Endothelial cell of umbilical vein (primary cell): Measurements from ENCODE around the gene LYPD4. TPM values are rescaled to one million over a fixed set of nuclear protein-coding genes. Genes with fewer than 3 reads are reported as not detected.
"Not testable (repeated sequence)": the region's sequence is repeated elsewhere in the genome, so short reads cannot be mapped to it uniquely, and the experiment has no call there.

Experiments used
- BruUV-seq: library from RNA; stranded (reverse); fragments of 400-500 nt; replicated peaks from 2 replicates; lab custom pipeline; 2021; lab: Mats Ljungman, UMichigan
- CTCF ChIA-PET: fragments of 300-600, 350-600 bp; sonication (Branson Sonifier 250); formaldehyde crosslinking; loops from one replicate; lab custom pipeline; 2021; ENCODE audit warnings: antibody characterized with exemption, inconsistent platforms; lab: Charles Lee
- POLR2A ChIA-PET: fragments of 300-600, 350-600 bp; sonication (Branson Sonifier 250); formaldehyde crosslinking; loops from one replicate; lab custom pipeline; 2021; ENCODE audit warnings: antibody characterized with exemption, inconsistent platforms; lab: Charles Lee
- DNase-seq: peaks from one replicate; pipeline ENCODE4 v3.0.0-alpha.2; 2011; ENCODE audit warnings: low read depth, low spot score
- FAIRE-seq: peaks from 2 replicates; lab custom pipeline; 2011; peaks lifted over from hg19 to GRCh38; lab: Jason Lieb, UNC
- H2AFZ ChIP-seq: 2 replicates; pipeline ENCODE4 v1.6.0; 2012; ENCODE audit warnings: low read depth, low read length, control low read depth, inconsistent platforms
- H3K27ac ChIP-seq: 2 replicates; pipeline ENCODE4 v1.5.1; 2011; ENCODE audit warnings: low read depth, mild to moderate bottlenecking, control low read depth, low read length, moderate library complexity; ENCODE audit not compliant: insufficient read depth
- H3K27me3 ChIP-seq, 2 experiments: 2 replicates each; pipeline versions ENCODE4 v1.6.0 to v1.6.1; 2011; ENCODE audit warnings: low read length in 2 of 2, mixed read lengths in 1 of 2; ENCODE audit not compliant: control insufficient read depth in 2 of 2, insufficient read depth in 2 of 2
- H3K36me3 ChIP-seq, 2 experiments: 2 replicates in 1 of 2; 3 replicates in 1 of 2; pipeline ENCODE4 v1.5.1; 2011; ENCODE audit warnings: low read length in 2 of 2, mild to moderate bottlenecking in 1 of 2, moderate library complexity in 1 of 2; ENCODE audit not compliant: control insufficient read depth in 2 of 2, insufficient read depth in 2 of 2; ENCODE audit errors: extremely low read depth in 1 of 2
- H3K4me1 ChIP-seq: 3 replicates; pipeline ENCODE4 v1.5.1; 2011; ENCODE audit warnings: mild to moderate bottlenecking, low read length; ENCODE audit not compliant: control insufficient read depth, insufficient read depth; ENCODE audit errors: extremely low read depth
- H3K4me2 ChIP-seq: 2 replicates; pipeline ENCODE4 v1.6.1; 2011; ENCODE audit warnings: low read length, control low read depth, mixed read lengths; ENCODE audit not compliant: insufficient read depth
- H3K4me3 ChIP-seq, 3 experiments: fragments of 200-600 bp in 1 of 3; sonication (generic), shearing (Covaris generic) in 1 of 3; replicated peaks in 1 of 3; 2 replicates each; pipeline ENCODE4 v1.5.1; 2011 to 2016; ENCODE audit warnings: control low read depth in 3 of 3, low read length in 3 of 3, mild to moderate bottlenecking in 2 of 3, inconsistent platforms in 1 of 3, low read depth in 1 of 3, moderate library complexity in 1 of 3; ENCODE audit not compliant: insufficient read depth in 1 of 3
- H3K79me2 ChIP-seq: 2 replicates; pipeline ENCODE4 v1.6.0; 2012; ENCODE audit warnings: low read length, inconsistent platforms; ENCODE audit not compliant: control insufficient read depth, insufficient read depth
- H3K9ac ChIP-seq: replicated peaks from 2 replicates; pipeline ENCODE3; 2011; ENCODE audit warnings: low read length, control low read depth; ENCODE audit not compliant: insufficient read depth; ENCODE audit errors: extremely low read depth
- H3K9me1 ChIP-seq: replicated peaks from 3 replicates; pipeline ENCODE4 v1.6.0; 2011; ENCODE audit warnings: mild to moderate bottlenecking, low read length; ENCODE audit not compliant: control insufficient read depth, insufficient read depth; ENCODE audit errors: extremely low read depth
- H3K9me3 ChIP-seq: replicated peaks from 2 replicates; pipeline ENCODE4 v1.5.1; 2012; ENCODE audit warnings: low read length, inconsistent platforms; ENCODE audit not compliant: control insufficient read depth, insufficient read depth
- H4K20me1 ChIP-seq: replicated peaks from 2 replicates; pipeline ENCODE3; 2011; ENCODE audit warnings: mild to moderate bottlenecking, low read length; ENCODE audit not compliant: control insufficient read depth, insufficient read depth; ENCODE audit errors: extremely low read depth
- CTCF ChIP-seq, 2 donors: IDR thresholded peaks; 1 replicate in 1 of 2; 2 replicates in 1 of 2; pipeline ENCODE4 v1.5.1; 2011; ENCODE audit warnings: low read length in 2 of 2, mild to moderate bottlenecking in 2 of 2, moderate library complexity in 2 of 2, control low read depth in 1 of 2, inconsistent platforms in 1 of 2, low read depth in 1 of 2; ENCODE audit not compliant: insufficient read depth in 1 of 2; ENCODE audit errors: extremely low read depth in 1 of 2
- EZH2 ChIP-seq: IDR thresholded peaks from 2 replicates; pipeline ENCODE4 v1.6.1; 2012; ENCODE audit warnings: borderline replicate concordance, low read depth, mild to moderate bottlenecking, moderate library complexity, low read length, inconsistent platforms; ENCODE audit not compliant: severe bottlenecking
- FOS ChIP-seq: IDR thresholded peaks from 2 replicates; pipeline ENCODE4 v1.6.1; 2011; ENCODE audit warnings: mild to moderate bottlenecking, low read length, moderate library complexity, borderline replicate concordance; ENCODE audit not compliant: insufficient read depth
- GATA2 ChIP-seq: IDR thresholded peaks from 2 replicates; pipeline ENCODE4 v1.7.0; 2011; ENCODE audit warnings: low read depth, mild to moderate bottlenecking, moderate library complexity, mixed read lengths, low read length; ENCODE audit not compliant: insufficient read length, insufficient read depth
- JUN ChIP-seq: IDR thresholded peaks from 2 replicates; pipeline ENCODE4 v1.6.1; 2011; ENCODE audit warnings: borderline replicate concordance, low read depth; ENCODE audit not compliant: insufficient read length, insufficient read depth
- MAX ChIP-seq: IDR thresholded peaks from 2 replicates; pipeline ENCODE4 v1.6.1; 2011; ENCODE audit not compliant: insufficient read depth, insufficient read length
- POLR2A ChIP-seq: IDR thresholded peaks from 2 replicates; pipeline ENCODE4 v1.6.1; 2012; ENCODE audit warnings: low read depth, mild to moderate bottlenecking, control low read depth, low read length
- POLR2AphosphoS5 ChIP-seq: IDR thresholded peaks from 2 replicates; pipeline ENCODE4 v1.6.1; 2012; ENCODE audit warnings: low read depth, mild to moderate bottlenecking, control low read depth, low read length, moderate library complexity; ENCODE audit not compliant: insufficient read depth
- dilution Hi-C: fragments of 300-500 bp; cut with MboI; formaldehyde crosslinking; loops from one replicate; pipeline ENCODE4 v1.15.0; 2019; ENCODE audit warnings: low sequenced_read_pairs; ENCODE audit not compliant: extremely low pct_ligation_motif_present
- intact Hi-C: fragments of 100-400 bp; cut with micrococcal nuclease; formaldehyde crosslinking; loops from one replicate; pipeline ENCODE4 v1.10.0; 2022
- polyA plus RNA-seq, 4 experiments: library from polyadenylated mRNA; depleted of rRNA in 3 of 4; stranded (reverse) in 3 of 4; unstranded in 1 of 4; fragments of >200 nt; gene quantifications; 2 replicates each; pipeline versions ENCODE4 v1.2.1 to v1.2.3, GENCODE V29; 2011 to 2012; ENCODE audit warnings: missing spikeins in 1 of 4
- total RNA-seq: library from RNA; stranded (reverse); gene quantifications from 2 replicates; pipeline ENCODE4 v1.2.3, GENCODE V29; 2021

Gene LYPD4
- total and polyA plus RNA-seq, 2 donors (not counting 3 experiments of a cell fraction or from before 2014, with no cell fraction given) = not detected

GRCh38 chr19:41876847-41877832 lies 32.7 kb upstream of the LYPD4 start, which contains the start of gene CD79A:
CD79A (plus strand) TSS chr19:41877279; CDS start chr19:41877305, 26 bp downstream.
- CTCF ChIA-PET = no interaction called here
- Histone ChIP-seq H3K4me3 (no peak within 1 kb of the TSS), H2AFZ (no peak within 1 kb of the TSS), H3K4me2 (no peak within 1 kb of the TSS), H3K79me2 (no peaks in the 10 kb centered on the region), H3K9me1 (no peaks in the 10 kb centered on the region), H3K4me1 (no peaks in the 10 kb centered on the region), H3K9me3 (no peaks in the 10 kb centered on the region), H4K20me1 (no peaks in the 10 kb centered on the region), H3K27me3 (no peaks in the 10 kb centered on the region), H3K9ac (no peak within 1 kb of the TSS), H3K36me3 (no peaks in the 10 kb centered on the region), H3K27ac (no peak within 1 kb of the TSS)
- intact Hi-C loops (no loop called here), dilution Hi-C loops (no loop called here)
- TF ChIP-seq POLR2AphosphoS5 (no peak), CTCF (IDR thresholded peaks at IDR 0.05; ENCODE audit: extremely low read depth in 1 of 2, insufficient read depth in 1 of 2, low read depth in 1 of 2, low read length in 2 of 2) (no peak), MAX (no peak), GATA2 (no peak), EZH2 (no peak), POLR2A (no peak), JUN (no peak), FOS (no peak)
- BruUV-seq = no TSS peak
- POLR2A ChIA-PET = no interaction called here
- no peak for DNase-seq
- FAIRE-seq = no peak

- H3K4me3 ChIP-seq, FAIRE-seq, H3K4me2 ChIP-seq, H3K4me1 ChIP-seq, dilution Hi-C loops, H3K27me3 ChIP-seq, H3K9me3 ChIP-seq, BruUV-seq, CTCF ChIA-PET, H2AFZ ChIP-seq, H3K9ac ChIP-seq, DNase-seq, H4K20me1 ChIP-seq, H3K79me2 ChIP-seq, H3K9me1 ChIP-seq, intact Hi-C loops, H3K27ac ChIP-seq: not testable (repeated sequence)
- POLR2A ChIA-PET = interaction anchor here (0.7 kb wide), 1 partner anchor 31 kb away, joined by 3 read pairs; no protein-coding TSS in a partner anchor
- peaks cover 2 to 10% of the 10 kb centered on the region in 2 experiments for H3K36me3 ChIP-seq
Measured at GRCh38 chr19:41875973-41876372, 31.5 kb upstream of the LYPD4 start.
